HUES48 (cell line): Measurements from ENCODE around the gene DLX3.

Experiments used
- H3K27ac ChIP-seq: one replicate; pipeline ENCODE4 v1.7.0; 2013; ENCODE audit warnings: low read depth, low read length, inconsistent platforms
- H3K27me3 ChIP-seq: 2 replicates; pipeline ENCODE4 v1.6.1; 2013; ENCODE audit warnings: mild to moderate bottlenecking, low read length; ENCODE audit not compliant: control insufficient read depth, insufficient read depth
- H3K36me3 ChIP-seq: 2 replicates; pipeline ENCODE4 v1.6.1; 2013; ENCODE audit warnings: low read length; ENCODE audit not compliant: control insufficient read depth, insufficient read depth
- H3K4me1 ChIP-seq: 2 replicates; pipeline ENCODE4 v1.6.1; 2013; ENCODE audit warnings: mild to moderate bottlenecking, low read length; ENCODE audit not compliant: control insufficient read depth, insufficient read depth
- H3K4me3 ChIP-seq: 2 replicates; pipeline ENCODE4 v1.5.1; 2013; ENCODE audit warnings: mild to moderate bottlenecking, low read depth, low read length
- H3K9ac ChIP-seq: 2 replicates; pipeline ENCODE4 v1.6.1; 2013; ENCODE audit warnings: mild to moderate bottlenecking, low read depth, low read length, moderate library complexity
- H3K9me3 ChIP-seq: 2 replicates; pipeline ENCODE4 v1.6.1; 2013; ENCODE audit warnings: low read length; ENCODE audit not compliant: control insufficient read depth, insufficient read depth

DLX3 gene

DNA sequence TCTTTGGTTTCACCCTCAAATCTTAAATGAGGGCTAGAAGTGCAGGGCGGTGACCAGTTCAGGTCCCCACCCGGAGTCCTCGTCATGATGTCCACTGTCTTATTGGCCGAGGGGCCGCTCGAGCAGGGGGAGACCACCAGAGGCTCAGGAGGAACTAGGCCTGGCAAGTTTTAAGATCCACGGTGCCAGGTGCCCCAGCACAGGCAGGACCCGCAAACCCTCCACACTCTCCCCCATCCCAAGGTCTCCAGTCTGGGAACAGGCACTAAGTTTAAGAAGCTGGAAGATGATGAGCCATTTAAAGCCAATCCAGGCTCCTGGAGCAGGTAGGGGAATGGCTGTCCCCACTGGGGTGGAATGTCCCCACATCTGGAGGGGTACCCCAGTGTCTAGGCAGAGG is 4.1 kb downstream of the DLX3 start:
- H3K27ac ChIP-seq: no peak overlapping the region
- H3K4me3 ChIP-seq: no peak overlapping the region
- peaks cover 100% of the 10 kb centered on the region for H3K27me3 ChIP-seq
- H3K4me1 ChIP-seq: peaks cover 15% of the 10 kb centered on the region; the same call in 1 of the 2 replicates
- H3K36me3 ChIP-seq: no peaks in the 10 kb centered on the region
- no peaks in the 10 kb centered on the region for H3K9me3 ChIP-seq
- H3K9ac ChIP-seq: no peak overlapping the region

- H3K9me3 ChIP-seq: no peaks in the 10 kb centered on the region
- H3K9ac ChIP-seq: no peak overlapping the region
- H3K27ac ChIP-seq: no peak overlapping the region
- peaks cover 15% of the 10 kb centered on the region; the same call in 1 of the 2 replicates for H3K4me1 ChIP-seq
- peaks cover 100% of the 10 kb centered on the region for H3K27me3 ChIP-seq
- H3K4me3 ChIP-seq: no peak overlapping the region
- no peaks in the 10 kb centered on the region for H3K36me3 ChIP-seq
These were observed 4.7 kb downstream of the DLX3 start for GRCh38 chr17:49990331-49990730.

GRCh38 chr17:49989518-49989880 is 5.5 kb downstream of the DLX3 start:
- no peak overlapping the region for H3K4me3 ChIP-seq
- H3K4me1 ChIP-seq: peaks cover 17% of the 10 kb centered on the region; the same call in 1 of the 2 replicates
- H3K27ac ChIP-seq: no peak overlapping the region
- H3K36me3 ChIP-seq: no peaks in the 10 kb centered on the region
- no peak overlapping the region for H3K9ac ChIP-seq
- H3K9me3 ChIP-seq: no peaks in the 10 kb centered on the region
- H3K27me3 ChIP-seq: peaks cover 97% of the 10 kb centered on the region

GRCh38 chr17:49987681-49988441 is 7.2 kb downstream of the DLX3 start:
- Histone ChIP-seq H3K27ac (no peak overlapping the region), H3K4me1 (peaks cover 12% of the 10 kb centered on the region; the same call in 1 of the 2 replicates), H3K9me3 (no peaks in the 10 kb centered on the region), H3K27me3 (peaks cover 90% of the 10 kb centered on the region), H3K9ac (no peak overlapping the region), H3K4me3 (no peak overlapping the region), H3K36me3 (no peaks in the 10 kb centered on the region)

GRCh38 chr17:49987290-49987585 is 7.8 kb downstream of the DLX3 start:
- no peak overlapping the region for H3K9ac ChIP-seq
- H3K9me3 ChIP-seq: no peaks in the 10 kb centered on the region
- no peak overlapping the region for H3K4me3 ChIP-seq
- no peaks in the 10 kb centered on the region for H3K36me3 ChIP-seq
- no peak overlapping the region for H3K27ac ChIP-seq
- peaks cover 87% of the 10 kb centered on the region for H3K27me3 ChIP-seq
- H3K4me1 ChIP-seq: peaks cover 12% of the 10 kb centered on the region; the same call in 1 of the 2 replicates

GRCh38 chr17:49986396-49987289 is 8.4 kb downstream of the DLX3 start:
- peaks cover 84% of the 10 kb centered on the region for H3K27me3 ChIP-seq
- no peak overlapping the region for H3K27ac ChIP-seq
- peaks cover 12% of the 10 kb centered on the region; the same call in 1 of the 2 replicates for H3K4me1 ChIP-seq
- no peaks in the 10 kb centered on the region for H3K9me3 ChIP-seq
- H3K36me3 ChIP-seq: no peaks in the 10 kb centered on the region
- H3K4me3 ChIP-seq: no peak overlapping the region
- H3K9ac ChIP-seq: no peak overlapping the region

DNA sequence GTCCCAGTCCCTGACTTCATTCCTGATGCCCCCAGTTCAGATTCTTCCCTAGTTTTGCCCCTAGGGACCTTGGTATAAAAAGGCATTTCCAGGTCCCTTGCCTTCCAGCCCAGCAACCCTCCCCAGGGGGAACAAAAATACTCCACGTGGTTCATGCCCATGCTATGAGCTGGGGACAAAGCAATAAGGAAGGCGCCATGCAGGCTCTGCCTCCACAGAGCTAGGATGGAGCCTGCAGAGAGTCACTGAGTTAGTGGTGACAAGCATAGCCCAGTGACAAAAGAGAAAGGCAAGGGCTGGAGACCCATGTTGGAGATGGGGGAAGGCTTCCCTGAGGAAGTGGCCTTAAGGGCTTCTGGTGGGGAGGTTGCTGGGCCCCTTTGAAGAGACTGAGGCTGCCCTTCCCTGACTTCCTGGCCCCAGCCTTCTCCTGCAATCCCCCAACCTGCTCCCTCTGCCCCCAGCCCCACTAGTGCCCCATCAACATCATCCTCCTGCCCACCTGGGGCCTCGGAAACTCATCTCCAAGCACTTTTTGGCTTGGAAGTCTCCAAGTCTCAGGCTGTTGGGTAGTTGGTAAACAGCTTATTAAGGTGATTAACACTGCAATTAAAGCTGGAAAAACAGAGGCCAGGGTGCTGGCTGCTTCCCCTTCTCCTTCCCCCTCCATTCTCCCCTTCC is 9.6 kb downstream of the DLX3 start:
- peaks cover 14% of the 10 kb centered on the region for H3K4me1 ChIP-seq
- no peak overlapping the region for H3K9ac ChIP-seq
- H3K4me3 ChIP-seq: no peak overlapping the region
- no peak overlapping the region for H3K27ac ChIP-seq
- H3K9me3 ChIP-seq: no peaks in the 10 kb centered on the region
- no peaks in the 10 kb centered on the region for H3K36me3 ChIP-seq
- H3K27me3 ChIP-seq: peaks cover 73% of the 10 kb centered on the region

GRCh38 chr17:49984776-49985175 is 10.2 kb downstream of the DLX3 start:
- peaks cover 73% of the 10 kb centered on the region for H3K27me3 ChIP-seq

GRCh38 chr17:49984283-49984682 is 10.7 kb downstream of the DLX3 start:
- no peaks in the 10 kb centered on the region for H3K36me3 ChIP-seq
- H3K27me3 ChIP-seq: peaks cover 73% of the 10 kb centered on the region
- no peak overlapping the region for H3K27ac ChIP-seq
- H3K4me3 ChIP-seq: no peak overlapping the region
- H3K9ac ChIP-seq: no peak overlapping the region
- no peaks in the 10 kb centered on the region for H3K9me3 ChIP-seq
- peaks cover 18% of the 10 kb centered on the region for H3K4me1 ChIP-seq

More at GRCh38 chr17:49984776-49985175, 10.2 kb downstream of the DLX3 start:
- H3K36me3 ChIP-seq: no peaks in the 10 kb centered on the region
- no peak overlapping the region for H3K27ac ChIP-seq
- H3K9ac ChIP-seq: no peak overlapping the region
- H3K4me1 ChIP-seq: peaks cover 18% of the 10 kb centered on the region
- no peaks in the 10 kb centered on the region for H3K9me3 ChIP-seq
- H3K4me3 ChIP-seq: no peak overlapping the region

DNA sequence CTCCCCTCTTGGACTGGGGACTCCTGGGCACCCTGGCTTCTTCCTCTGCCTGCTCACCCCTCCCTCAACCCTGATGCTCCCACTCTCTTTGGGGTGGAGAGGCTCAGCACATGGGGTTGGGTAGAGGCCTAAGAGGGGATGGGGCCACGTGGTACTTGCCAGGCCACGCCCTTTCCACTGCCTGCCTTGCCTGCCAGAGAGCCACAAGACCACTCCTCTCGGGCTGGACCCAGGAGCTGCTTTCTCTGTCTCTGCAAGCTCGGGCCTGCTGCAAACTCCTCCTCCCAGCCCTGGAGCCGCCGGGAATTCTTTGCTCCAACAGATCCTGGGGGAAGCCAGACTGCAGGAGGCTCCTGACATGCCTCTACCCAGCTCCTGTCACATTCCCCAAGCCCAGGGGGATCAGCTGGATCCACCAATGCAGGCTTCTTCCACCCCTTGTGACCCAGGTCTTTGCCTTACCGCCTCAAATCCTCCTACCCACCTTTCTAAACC is 14.3 kb downstream of the DLX3 start:
- Histone ChIP-seq H3K27me3 (peaks cover 71% of the 10 kb centered on the region), H3K4me1 (peaks cover 23% of the 10 kb centered on the region), H3K27ac (no peak overlapping the region), H3K9me3 (no peaks in the 10 kb centered on the region), H3K36me3 (no peaks in the 10 kb centered on the region), H3K4me3 (no peak overlapping the region), H3K9ac (no peak overlapping the region)
